Muscle of leg (tissue), 11 donors: ENCODE measurements around the gene LRMDA. TPM values are rescaled to one million over a fixed set of nuclear protein-coding genes. Genes with fewer than 3 reads are reported as not detected.

Source experiments
- DNase-seq: peaks from one replicate; pipeline ENCODE4 v3.0.0; 2013
- H3K27ac ChIP-seq: one replicate; pipeline ENCODE4 v1.5.1; 2013; ENCODE audit warnings: mild to moderate bottlenecking, low read length, control low read depth
- H3K27me3 ChIP-seq: one replicate; pipeline ENCODE4 v1.6.1; 2013; ENCODE audit warnings: low read length; ENCODE audit not compliant: control insufficient read depth, insufficient read depth
- H3K36me3 ChIP-seq: one replicate; pipeline ENCODE4 v1.6.1; 2013; ENCODE audit warnings: low read length; ENCODE audit not compliant: control insufficient read depth, insufficient read depth
- H3K4me1 ChIP-seq: one replicate; pipeline ENCODE4 v1.6.1; 2013; ENCODE audit warnings: low read length; ENCODE audit not compliant: control insufficient read depth, insufficient read depth
- H3K4me3 ChIP-seq: one replicate; pipeline ENCODE4 v1.5.1; 2013; ENCODE audit warnings: low read length, control low read depth
- H3K9me3 ChIP-seq: replicated peaks from 2 replicates; pipeline ENCODE4 v1.6.1; 2013; ENCODE audit warnings: low read depth, low read length; ENCODE audit not compliant: control insufficient read depth
- WGBS: methylation state at CpG from one replicate; pipeline ENCODE4 v1.1.5; 2013; ENCODE audit warnings: missing lambda C conversion rate; ENCODE audit not compliant: insufficient coverage; 5-methylcytosine and 5-hydroxymethylcytosine counted together
- polyA plus RNA-seq, 8 donors: library from polyadenylated mRNA; unstranded; fragments of 120-200 nt; gene quantifications; one replicate each; pipeline versions ENCODE4 v1.2.1 to v1.2.3, GENCODE V29; 2013; ENCODE audit warnings: inconsistent platforms in 1 of 8, low replicate concordance in 1 of 8; ENCODE audit not compliant: insufficient read length in 8 of 8, insufficient read depth in 1 of 8
- total RNA-seq: library from RNA; stranded (reverse); fragments of 120-200 nt; gene quantifications from one replicate; pipeline ENCODE4 v1.2.4, GENCODE V29; 2013

The LRMDA gene
- total and polyA plus RNA-seq, 9 donors = 4.8 to 7.9 (median 5.7) TPM

DNA sequence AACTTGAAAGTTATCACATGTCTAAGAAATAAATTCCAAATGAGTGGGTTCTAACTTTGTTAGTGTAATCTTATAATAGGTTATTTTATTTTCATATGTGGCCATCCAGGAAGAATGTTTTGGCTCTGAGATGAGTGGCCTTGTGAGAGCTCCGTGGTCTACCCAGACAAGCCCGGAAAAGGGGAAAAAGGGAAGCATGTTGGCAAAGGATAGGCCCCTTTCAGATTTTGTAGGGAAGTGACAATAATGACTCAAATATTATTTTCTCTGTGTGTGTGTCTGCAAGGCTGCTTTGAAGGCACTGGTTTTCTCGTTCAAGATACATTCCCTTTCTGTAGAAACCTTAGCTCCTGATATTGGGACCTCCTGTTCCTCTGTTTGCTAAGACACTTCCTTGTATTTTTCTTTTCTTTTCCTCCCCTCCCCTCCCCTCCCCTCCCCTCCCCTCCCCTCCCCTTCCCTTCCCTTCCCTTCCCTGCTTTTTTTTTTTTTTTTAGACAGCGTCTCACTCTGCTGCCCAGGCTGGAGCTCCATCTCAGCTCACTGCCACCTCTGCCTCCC is 240.8 kb downstream of the LRMDA start:
- H3K27ac ChIP-seq = no peak overlapping the region

DNA sequence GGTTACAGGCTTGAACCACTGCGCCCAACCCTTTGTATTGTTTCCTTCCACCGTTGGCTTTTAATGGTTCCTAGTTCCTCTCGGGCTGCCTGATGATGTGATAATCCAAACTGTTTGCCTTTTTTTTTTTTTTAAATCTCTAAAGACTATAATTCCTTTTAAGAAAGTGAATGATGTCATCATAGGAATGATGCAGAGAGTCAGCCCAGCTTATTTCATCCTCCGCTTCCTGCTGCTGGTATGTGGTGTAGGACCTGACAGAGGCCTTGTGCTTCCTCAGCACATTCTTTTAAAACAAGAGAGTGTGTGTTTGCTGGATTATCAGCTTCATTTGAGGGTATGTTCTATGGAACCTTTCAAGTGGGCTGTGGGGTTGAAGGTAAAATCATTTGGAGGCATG is 241.4 kb downstream of the LRMDA start:
- H3K4me1 ChIP-seq = no peaks in the 10 kb centered on the region
- no peaks in the 10 kb centered on the region for H3K9me3 ChIP-seq
- no peaks in the 10 kb centered on the region for H3K27me3 ChIP-seq
- H3K36me3 ChIP-seq = no peaks in the 10 kb centered on the region
- H3K27ac ChIP-seq = no peak overlapping the region
- no CpG with 5 or more reads among the region's 4 CpGs for WGBS
- DNase-seq = peak; percentile 26
- H3K4me3 ChIP-seq = no peak overlapping the region

More for the DNA sequence above, 240.8 kb downstream of the LRMDA start:
- 57% methylated on average over 2 of the region's 4 CpGs for WGBS
- Histone ChIP-seq H3K4me1 (no peaks in the 10 kb centered on the region), H3K9me3 (no peaks in the 10 kb centered on the region), H3K36me3 (no peaks in the 10 kb centered on the region), H3K27me3 (no peaks in the 10 kb centered on the region), H3K4me3 (no peak overlapping the region)
- no peak for DNase-seq

DNA sequence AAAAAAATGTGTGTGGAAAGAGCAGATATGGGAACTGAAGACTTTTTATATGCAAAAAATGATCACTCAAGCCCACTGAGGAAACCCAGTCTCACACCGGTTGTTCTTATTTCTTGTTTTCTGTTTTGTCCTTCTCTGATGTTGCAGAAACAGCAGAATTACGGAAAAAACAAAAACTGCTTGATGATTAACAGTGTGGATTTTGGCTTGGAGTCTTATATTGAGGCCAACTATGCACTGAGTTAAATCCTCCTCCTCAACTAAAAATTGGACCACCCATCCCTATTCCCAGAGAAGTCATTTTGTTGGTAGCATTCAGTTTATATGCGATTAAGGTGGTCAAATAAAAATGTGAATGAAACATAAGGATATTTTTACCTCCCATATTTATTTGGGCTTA is 246.1 kb downstream of the LRMDA start:
- Histone ChIP-seq H3K9me3 (no peaks in the 10 kb centered on the region), H3K27ac (no peak overlapping the region), H3K36me3 (no peaks in the 10 kb centered on the region), H3K4me1 (peaks cover under 1% of the 10 kb centered on the region), H3K4me3 (no peak overlapping the region), H3K27me3 (no peaks in the 10 kb centered on the region)
- DNase-seq = peak; percentile 41
- 60% methylated on average over 1 of the region's 3 CpGs for WGBS

DNA sequence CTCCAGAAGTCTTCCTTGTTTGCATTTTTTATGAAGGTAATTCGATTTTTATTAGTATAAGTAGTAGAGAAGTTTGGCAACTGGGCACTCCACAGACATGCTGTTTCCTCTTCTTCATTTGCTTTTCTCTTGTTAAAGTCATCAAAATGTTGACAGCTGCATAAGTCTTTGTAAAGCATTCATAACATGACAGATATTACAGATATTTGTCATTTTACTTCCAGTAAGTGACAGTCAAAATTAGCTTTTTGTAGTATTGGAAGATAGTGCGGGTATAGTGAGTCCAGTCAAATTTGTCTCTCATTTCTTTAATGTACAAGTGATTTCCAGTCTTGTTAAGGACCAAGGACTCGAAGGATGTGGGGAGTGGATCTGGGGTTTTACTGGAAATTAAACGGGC is 247.1 kb downstream of the LRMDA start:
- Histone ChIP-seq H3K27ac (no peak overlapping the region), H3K4me3 (no peak overlapping the region), H3K9me3 (no peaks in the 10 kb centered on the region), H3K4me1 (peaks cover 4% of the 10 kb centered on the region), H3K36me3 (no peaks in the 10 kb centered on the region), H3K27me3 (no peaks in the 10 kb centered on the region)
- no CpG with 5 or more reads among the region's 4 CpGs for WGBS
- no peak for DNase-seq

DNA sequence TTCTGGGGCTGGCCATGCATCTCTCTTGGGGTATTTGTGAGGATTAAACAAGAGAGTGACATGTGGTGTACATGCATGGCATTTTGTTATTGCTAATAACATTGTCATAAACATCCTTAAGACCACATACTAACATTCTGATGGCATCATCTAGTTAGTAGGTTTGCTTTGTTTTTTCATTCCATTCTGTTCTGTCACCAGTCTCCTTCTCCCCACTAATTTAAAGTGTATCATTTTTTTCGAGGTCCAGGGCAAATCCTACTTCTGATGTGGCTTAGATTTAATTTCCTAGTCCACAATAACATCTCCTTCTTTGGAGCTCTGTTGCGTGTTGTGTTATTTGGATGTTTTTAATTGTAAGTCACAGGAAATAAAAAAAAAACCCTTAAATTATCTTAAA is 248.1 kb downstream of the LRMDA start:
- Histone ChIP-seq H3K4me3 (no peak overlapping the region), H3K36me3 (no peaks in the 10 kb centered on the region), H3K27me3 (no peaks in the 10 kb centered on the region), H3K27ac (no peak overlapping the region), H3K9me3 (no peaks in the 10 kb centered on the region), H3K4me1 (peaks cover 4% of the 10 kb centered on the region)
- DNase-seq = no peak
- no CpG with 5 or more reads among the region's 2 CpGs for WGBS

DNA sequence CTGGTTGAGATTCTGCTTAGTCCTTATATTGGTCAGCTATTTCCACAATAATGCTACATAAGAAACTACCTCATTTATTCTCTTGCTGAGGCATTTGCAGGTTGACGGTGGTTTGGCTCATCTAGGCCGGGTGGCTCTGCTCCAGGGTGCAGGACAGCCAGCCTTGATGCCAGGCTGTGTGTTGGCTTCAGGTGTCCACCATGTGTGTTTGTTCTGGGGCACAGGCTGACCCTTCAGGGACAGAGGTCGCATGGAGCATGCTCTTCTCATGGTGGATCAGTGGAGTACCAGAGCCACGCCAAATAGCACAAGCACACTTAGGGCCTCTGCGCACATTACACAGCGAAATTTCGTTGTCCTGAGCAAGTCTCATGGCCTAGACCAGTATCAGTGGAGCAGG is 249.9 kb downstream of the LRMDA start:
- no peaks in the 10 kb centered on the region for H3K36me3 ChIP-seq
- H3K4me3 ChIP-seq = no peak overlapping the region
- no peaks in the 10 kb centered on the region for H3K9me3 ChIP-seq
- H3K27me3 ChIP-seq = no peaks in the 10 kb centered on the region
- H3K27ac ChIP-seq = no peak overlapping the region
- WGBS = 93% methylated on average over 3 of the region's 7 CpGs
- no peak for DNase-seq
- peaks cover 4% of the 10 kb centered on the region for H3K4me1 ChIP-seq

DNA sequence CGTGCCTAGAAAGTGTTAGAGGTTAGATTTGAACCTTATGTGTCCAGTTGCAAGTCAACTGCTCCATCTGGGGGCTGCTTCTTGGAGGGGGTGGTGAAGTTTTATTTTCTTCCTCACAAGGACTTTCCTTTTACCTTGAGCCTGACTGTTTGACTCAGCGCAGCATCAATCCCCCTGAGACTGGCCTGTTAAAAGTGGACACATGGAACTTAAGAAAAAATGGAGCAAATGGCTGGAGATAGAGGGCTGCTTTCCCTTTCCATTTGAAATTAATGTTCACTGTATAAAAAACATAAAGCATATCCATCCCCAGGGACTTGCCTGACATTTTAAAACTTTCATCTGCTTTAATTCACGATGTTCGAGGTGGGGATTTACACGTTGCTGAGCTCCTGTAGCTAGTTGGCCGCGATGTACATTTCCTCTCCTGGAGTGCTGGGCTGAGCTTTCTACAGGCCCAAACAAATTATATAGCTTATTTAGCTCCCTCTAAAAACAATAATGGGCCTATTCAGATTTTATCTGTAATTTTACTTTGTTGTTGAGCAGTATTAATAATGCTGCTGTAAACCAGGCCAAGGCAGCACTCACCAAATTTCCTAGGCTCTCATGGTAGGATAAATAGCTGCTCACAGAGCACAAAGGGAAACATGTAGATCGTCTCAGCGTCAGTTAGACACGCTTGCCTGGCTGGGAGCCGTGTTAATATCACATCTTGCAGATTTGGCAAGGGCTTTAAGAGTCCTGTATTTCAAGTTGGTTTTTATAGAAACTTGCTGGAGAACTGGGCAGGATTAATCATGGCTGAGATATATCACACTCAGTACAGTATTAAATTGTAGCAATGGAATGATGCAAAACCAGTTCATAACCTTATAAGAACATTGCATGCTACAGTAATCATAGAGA is 251.5 kb downstream of the LRMDA start:
- Histone ChIP-seq H3K27ac (no peak overlapping the region), H3K27me3 (no peaks in the 10 kb centered on the region), H3K4me3 (no peak overlapping the region), H3K9me3 (no peaks in the 10 kb centered on the region), H3K36me3 (no peaks in the 10 kb centered on the region), H3K4me1 (peaks cover 4% of the 10 kb centered on the region)
- 16% methylated on average over 6 of the region's 11 CpGs for WGBS
- peak; percentile 57 for DNase-seq

DNA sequence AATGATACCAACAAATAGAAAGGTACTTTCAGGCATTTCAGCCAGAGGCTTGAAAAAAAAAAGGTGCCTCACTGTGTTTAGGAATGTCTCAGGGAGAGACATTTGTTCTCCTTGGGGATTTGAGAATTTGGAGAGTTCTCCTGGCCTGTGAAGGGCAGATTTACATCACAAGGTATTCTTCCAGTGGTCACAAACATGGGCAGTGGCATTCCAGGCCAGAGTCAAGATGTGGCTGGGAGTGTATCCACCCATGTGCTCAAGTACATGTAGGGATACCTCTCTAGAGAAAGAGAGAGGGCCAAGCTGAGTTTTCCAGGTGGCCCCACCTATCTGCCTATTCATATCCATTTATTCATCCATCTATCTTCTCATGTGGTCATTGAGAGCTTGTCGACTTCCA is 253.8 kb downstream of the LRMDA start:
- Histone ChIP-seq H3K27me3 (no peaks in the 10 kb centered on the region), H3K9me3 (peaks cover 2% of the 10 kb centered on the region), H3K36me3 (no peaks in the 10 kb centered on the region), H3K4me3 (no peak overlapping the region), H3K27ac (no peak overlapping the region), H3K4me1 (peaks cover 4% of the 10 kb centered on the region)
- no peak for DNase-seq
- WGBS = no CpG with 5 or more reads among the region's 1 CpG

DNA sequence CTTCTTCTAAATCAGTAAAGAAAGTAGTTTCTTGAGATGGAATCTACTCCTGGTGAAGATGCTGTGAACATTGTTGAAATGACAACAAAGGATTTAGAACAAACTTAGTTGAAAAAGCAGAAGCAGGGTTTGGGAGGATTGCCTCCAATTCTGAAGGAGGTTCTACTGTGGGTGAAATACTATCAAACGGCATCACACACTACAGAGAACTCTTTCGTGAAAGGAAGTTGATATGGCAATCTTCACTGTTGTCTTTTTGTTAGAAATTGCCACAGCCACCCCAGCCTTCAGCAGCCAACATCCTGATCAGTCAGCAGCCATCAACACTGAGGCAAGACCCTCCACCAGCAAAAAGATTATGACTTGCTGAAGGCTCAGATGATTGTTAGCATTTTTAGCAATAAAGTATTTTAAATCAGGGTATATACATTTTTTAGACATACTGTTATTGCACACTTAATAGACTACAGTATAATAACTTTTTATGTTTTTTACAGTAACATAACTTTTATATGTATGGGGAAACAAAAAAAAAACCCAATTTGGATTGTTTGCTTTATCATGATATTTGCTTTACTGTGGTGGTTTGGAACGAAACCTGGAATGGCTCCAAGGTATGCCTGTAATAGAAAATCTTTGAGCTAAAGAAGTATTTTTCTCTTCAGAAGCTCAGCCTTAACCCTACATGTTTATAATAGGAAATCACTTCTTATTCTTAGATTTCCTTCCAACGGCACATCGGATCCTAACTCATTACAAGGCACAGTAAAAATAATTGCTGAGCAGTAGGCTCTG is 257.3 kb downstream of the LRMDA start:
- WGBS = no CpG with 5 or more reads among the region's 5 CpGs
- no peak for DNase-seq
- peaks cover 2% of the 10 kb centered on the region for H3K9me3 ChIP-seq
- H3K27me3 ChIP-seq = no peaks in the 10 kb centered on the region
- H3K4me1 ChIP-seq = no peaks in the 10 kb centered on the region
- no peak overlapping the region for H3K4me3 ChIP-seq
- H3K36me3 ChIP-seq = no peaks in the 10 kb centered on the region
- no peak overlapping the region for H3K27ac ChIP-seq

DNA sequence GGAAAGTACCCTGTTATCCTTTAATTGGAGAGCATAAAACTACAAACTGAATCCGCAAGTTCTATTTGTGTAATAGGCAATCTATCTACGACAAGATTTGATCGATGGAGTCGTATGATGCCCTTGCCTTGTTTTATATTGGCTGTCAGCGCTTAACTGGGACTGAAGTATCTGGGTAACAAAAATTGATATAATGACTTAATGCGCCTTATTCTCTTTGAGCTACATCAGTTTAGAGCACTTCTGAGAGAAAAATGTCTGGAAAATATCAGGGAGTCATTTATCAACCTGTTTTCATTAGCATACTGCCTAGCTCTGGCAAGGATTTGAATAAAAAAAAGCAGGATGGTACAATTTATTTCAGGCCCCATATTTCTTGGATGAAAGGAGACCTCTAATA is 262.1 kb downstream of the LRMDA start:
- no peaks in the 10 kb centered on the region for H3K4me1 ChIP-seq
- DNase-seq = no peak
- no peaks in the 10 kb centered on the region for H3K36me3 ChIP-seq
- H3K4me3 ChIP-seq = no peak overlapping the region
- H3K27ac ChIP-seq = no peak overlapping the region
- no peaks in the 10 kb centered on the region for H3K27me3 ChIP-seq
- H3K9me3 ChIP-seq = no peaks in the 10 kb centered on the region
- 62% methylated on average over 4 of the region's 6 CpGs for WGBS
